Activated CD4-positive, alpha-beta T cell treated with anti-CD3 and anti-CD28 coated beads for 4 hours (primary cell): ENCODE measurements around the gene TXNL1.

Source experiments
- DNase-seq, 2 donors: peaks; one replicate each; pipeline ENCODE4 v3.0.0-alpha.2; 2020

Gene TXNL1

GRCh38 chr18:56565551-56566345 lies 72.6 kb downstream of the TXNL1 start:
- DNase-seq, result no peak

GRCh38 chr18:56565046-56565445 lies 73.3 kb downstream of the TXNL1 start:
- no peak for DNase-seq

GRCh38 chr18:56563568-56563967 lies 74.8 kb downstream of the TXNL1 start:
- DNase-seq, result no peak

GRCh38 chr18:56562479-56562878 lies 75.9 kb downstream of the TXNL1 start:
- DNase-seq, result no peak

GRCh38 chr18:56560992-56561391 lies 77.4 kb downstream of the TXNL1 start:
- DNase-seq, result no peak

GRCh38 chr18:56559044-56559443 lies 79.3 kb downstream of the TXNL1 start:
- no peak for DNase-seq

- no peak for DNase-seq
Measured at GRCh38 chr18:56556907-56557306, 81.5 kb downstream of the TXNL1 start.

- no peak for DNase-seq
Measured at GRCh38 chr18:56550121-56550520, 88.3 kb downstream of the TXNL1 start.
